Ovary (tissue), 9 donors: Measurements from ENCODE around the gene SLC9A3. TPM values are rescaled to one million over a fixed set of nuclear protein-coding genes. Genes with fewer than 3 reads are reported as not detected.

Experiments used
- DNase-seq, 5 donors: peaks; one replicate each; pipeline ENCODE4 v3.0.0-alpha.2; 2019 to 2020
- H3K27ac ChIP-seq, 2 donors: fragments of 200-600 bp; one replicate each; pipeline versions ENCODE4 v1.5.1 to v1.8.0; 2019 to 2022
- H3K27me3 ChIP-seq: fragments of 200-600 bp; one replicate; pipeline ENCODE4 v1.8.0; 2022
- H3K36me3 ChIP-seq: fragments of 200-600 bp; sonication (generic); one replicate; pipeline ENCODE4 v1.5.1; 2019
- H3K4me1 ChIP-seq: one replicate; pipeline ENCODE4 v1.8.1; 2013; ENCODE audit warnings: mild to moderate bottlenecking, moderate library complexity; ENCODE audit not compliant: insufficient read depth
- H3K4me3 ChIP-seq: fragments of 200-600 bp; sonication (generic); one replicate; pipeline ENCODE4 v1.5.1; 2017
- H3K9me3 ChIP-seq, 2 donors: fragments of 200-600 bp in 1 of 2; sonication (generic) in 1 of 2; one replicate each; pipeline versions ENCODE4 v1.5.1 to v1.8.1; 2013 to 2019; ENCODE audit warnings: mild to moderate bottlenecking in 1 of 2, moderate library complexity in 1 of 2
- CTCF ChIP-seq, 3 donors: fragments of 450-650 bp in 2 of 3; fragments of 200-600 bp in 1 of 3; IDR thresholded peaks; one replicate each; pipeline versions ENCODE4 v1.5.1 to v1.8.0; 2016 to 2022; ENCODE audit warnings: antibody characterized with exemption in 3 of 3, mild to moderate bottlenecking in 1 of 3
- EP300 ChIP-seq: sonication (generic); formaldehyde crosslinking; IDR thresholded peaks from one replicate; pipeline ENCODE4 v1.6.1; 2017; ENCODE audit warnings: antibody characterized with exemption
- POLR2A ChIP-seq: fragments of 450-650 bp; IDR thresholded peaks from one replicate; pipeline ENCODE4 v1.6.1; 2017; ENCODE audit warnings: antibody characterized with exemption, mild to moderate bottlenecking, moderate library complexity
- WGBS, 3 donors: extraction: QIAGEN DNeasy Blood & Tissue Kit in 1 of 3; methylation state at CpG; one replicate each; pipeline versions ENCODE4 v1.1.5 to v1.1.7; 2013 to 2017; 5-methylcytosine and 5-hydroxymethylcytosine counted together
- intact Hi-C, 4 donors: fragments of 100-400 bp; cut with DNase I; formaldehyde crosslinking; loops; one replicate each; pipeline versions ENCODE4 v1.11.0 to v1.15.1; 2022 to 2023
- polyA plus RNA-seq, 2 donors: library from polyadenylated mRNA; stranded (reverse); fragments of 200-250 nt in 1 of 2; fragments of 350-450 nt in 1 of 2; fragmentation: Illumina TruSeq in 1 of 2; extraction: RNeasy Lipid Tissue Mini Kit (QIAGEN cat#74804) in 1 of 2; gene quantifications; one replicate each; pipeline ENCODE4 v1.2.3, GENCODE V29; 2013 to 2014
- total RNA-seq, 7 donors: library from RNA; depleted of rRNA in 2 of 7; stranded (reverse); fragments of >200 nt in 2 of 7; fragmentation: NEBNext Ultra II Directional in 3 of 7; extraction: Animal tissue kit (Norgen Biotek cat#: 25700) in 3 of 7; gene quantifications; one replicate each; pipeline versions ENCODE4 v1.1.0 to v1.2.4, GENCODE V29; 2016 to 2023
- donor health status: DM: no; HTN: no; CAD: no; lungs with moderate emphysema.
- donor health status: DM: no; HTN: no; CAD: no.
- donor health status: Bipolar disorder and iron deficiency.
- donor health status: DM: yes; HTN: yes; CAD: no.
- donor health status: DM: no; HTN: no; CAD: no.
- donor health status: DM: yes; HTN: yes; CAD: no.

The SLC9A3 gene
- total and polyA plus RNA-seq, 9 donors: 1.2 to 3.6 (median 1.9) TPM

GRCh38 chr5:432928-433791 is 91.1 kb downstream of the SLC9A3 start:
- Histone ChIP-seq H3K9me3 (no peaks in the 10 kb centered on the region), H3K4me3 (no peak overlapping the region), H3K36me3 (no peaks in the 10 kb centered on the region), H3K27me3 (no peaks in the 10 kb centered on the region), H3K27ac (no peak overlapping the region), H3K4me1 (peaks cover 4% of the 10 kb centered on the region)
- intact Hi-C loops: no loop called here
- 69 to 80% (median 76%) methylated on average over 23 of the region's 23 CpGs for WGBS, 3 donors
- TF ChIP-seq EP300 (no peak), POLR2A (no peak), CTCF (IDR thresholded peaks at IDR 0.05) (no peak)
- peak in 1 of 5 donors; percentile 9 for DNase-seq

DNA sequence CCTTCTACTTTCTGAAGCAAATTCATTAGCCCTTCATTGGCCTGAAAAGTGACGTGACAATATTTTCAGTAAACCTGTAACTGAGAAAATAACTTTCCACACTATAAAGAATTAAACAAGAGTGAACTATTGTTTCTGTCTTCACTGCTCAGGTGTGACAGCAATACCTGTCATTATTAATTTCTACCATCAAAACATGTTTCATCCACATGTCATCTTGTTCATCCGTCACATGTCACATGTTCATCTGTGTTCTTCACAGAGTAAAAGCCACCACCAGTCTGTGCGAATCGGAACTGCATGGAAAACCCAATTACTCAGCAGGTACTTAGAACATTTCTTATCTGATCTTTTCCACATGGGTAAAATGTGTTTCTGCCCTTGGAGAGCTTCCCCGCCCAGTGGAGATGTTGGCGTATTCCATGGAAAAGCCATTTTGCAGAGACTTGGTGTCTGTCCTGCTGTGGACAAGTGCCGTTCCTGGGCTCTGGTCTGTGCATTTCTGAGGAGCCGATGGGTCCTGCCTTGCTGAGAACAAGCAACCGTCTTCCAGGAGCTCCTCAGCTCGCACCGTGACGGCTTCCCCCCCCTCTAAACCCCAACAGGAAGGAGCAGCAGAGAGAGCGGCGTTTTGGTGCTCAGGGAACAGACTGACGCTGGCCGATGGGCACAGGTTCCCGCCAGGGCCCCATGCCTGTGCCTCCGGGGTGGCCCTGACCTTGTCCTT is 91.9 kb downstream of the SLC9A3 start:
- intact Hi-C loops: no loop called here
- Histone ChIP-seq H3K36me3 (no peaks in the 10 kb centered on the region), H3K4me3 (no peak overlapping the region), H3K27ac (no peak overlapping the region), H3K9me3 (no peaks in the 10 kb centered on the region), H3K27me3 (no peaks in the 10 kb centered on the region), H3K4me1 (peaks cover 4% of the 10 kb centered on the region)
- no peak for TF ChIP-seq CTCF (IDR thresholded peaks at IDR 0.05)
- no peak for TF ChIP-seq EP300
- no peak for TF ChIP-seq POLR2A
- 65 to 72% (median 70%) methylated on average over 18 of the region's 18 CpGs for WGBS, 3 donors
- no peak for DNase-seq

DNA sequence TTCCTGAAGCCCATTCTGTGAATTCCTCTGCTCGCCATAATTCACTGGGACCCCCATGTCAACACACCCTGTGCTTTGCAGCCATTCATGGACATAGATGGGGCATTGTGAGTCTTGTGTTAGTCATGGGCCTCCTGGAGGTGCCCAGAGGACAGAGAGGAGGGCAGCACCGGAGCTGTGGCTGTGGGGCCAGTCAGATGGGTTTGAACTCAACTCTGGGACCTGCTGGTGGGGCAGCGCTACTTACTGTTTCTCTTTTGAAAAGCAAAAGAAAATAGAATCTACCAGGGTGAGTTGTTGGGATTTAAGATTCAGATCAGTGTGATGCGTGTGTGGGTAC is 92.6 kb downstream of the SLC9A3 start:
- no peak for TF ChIP-seq POLR2A
- TF ChIP-seq EP300: no peak
- no peak for TF ChIP-seq CTCF (IDR thresholded peaks at IDR 0.05)
- intact Hi-C loops: no loop called here
- no peak for DNase-seq
- H3K4me1 ChIP-seq: peaks cover 4% of the 10 kb centered on the region
- H3K27me3 ChIP-seq: no peaks in the 10 kb centered on the region
- H3K27ac ChIP-seq: no peak overlapping the region
- no peaks in the 10 kb centered on the region for H3K9me3 ChIP-seq
- 94 to 96% (median 95%) methylated on average over 4 of the region's 4 CpGs for WGBS, 3 donors
- H3K4me3 ChIP-seq: no peak overlapping the region
- no peaks in the 10 kb centered on the region for H3K36me3 ChIP-seq

DNA sequence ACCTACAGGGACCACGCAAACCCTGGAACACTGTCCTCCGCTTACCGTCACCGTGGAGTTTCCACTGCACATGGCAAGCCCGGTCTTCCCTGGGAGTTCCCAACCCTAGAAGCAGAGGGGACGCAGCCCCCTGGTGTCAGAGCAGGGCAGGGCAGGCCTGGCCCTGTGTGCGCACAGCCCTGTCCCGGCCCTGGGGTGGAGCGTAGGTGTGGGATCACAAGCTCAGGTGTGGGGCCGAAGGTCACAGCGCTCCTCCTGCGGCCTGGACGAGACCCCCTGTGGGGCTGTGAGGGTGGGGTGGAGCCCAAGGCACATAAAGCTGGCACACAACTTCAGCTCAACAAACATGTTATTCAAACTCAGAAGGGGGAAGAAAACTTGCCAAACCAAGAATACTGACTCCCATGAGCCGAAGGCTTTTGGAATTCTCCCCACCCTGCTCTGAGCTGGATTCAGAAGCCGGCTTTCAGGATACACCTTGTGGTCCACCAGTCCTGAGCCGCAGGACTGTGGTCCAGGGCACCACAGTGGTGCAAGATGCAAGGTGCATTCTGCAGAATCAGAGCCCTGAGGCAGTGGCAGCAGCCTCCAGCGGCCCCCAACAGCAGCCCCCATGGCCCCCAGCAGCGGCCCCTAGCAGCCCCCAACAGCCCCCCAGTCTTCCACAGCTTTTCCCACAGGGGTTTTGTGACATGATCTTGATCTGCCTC is 93.1 kb downstream of the SLC9A3 start:
- Histone ChIP-seq H3K36me3 (no peaks in the 10 kb centered on the region), H3K9me3 (no peaks in the 10 kb centered on the region), H3K4me1 (peaks cover 4% of the 10 kb centered on the region), H3K27ac (no peak overlapping the region), H3K4me3 (no peak overlapping the region), H3K27me3 (no peaks in the 10 kb centered on the region)
- 56 to 74% (median 69%) methylated on average over 18 of the region's 18 CpGs for WGBS, 3 donors
- peak in 1 of 5 donors; percentile 57 for DNase-seq
- TF ChIP-seq POLR2A (no peak), CTCF (IDR thresholded peaks at IDR 0.05) (peak in 1 of 3 donors; percentile 40)
- intact Hi-C loops: no loop called here
